Ascending aorta (tissue), 2 donors: ENCODE results near the gene FAM234A. TPM values are rescaled to one million over a fixed set of nuclear protein-coding genes. Genes with fewer than 3 reads are reported as not detected.
"Not testable (repeated sequence)": the region's sequence is repeated elsewhere in the genome, so short reads cannot be mapped to it uniquely, and the experiment has no call there.

Source experiments
- DNase-seq, 2 donors: peaks; one replicate each; pipeline ENCODE4 v3.0.0-alpha.2; 2019; ENCODE audit warnings: low spot score in 2 of 2
- H3K27ac ChIP-seq, 2 donors: fragments of 200-600 bp; sonication (generic); one replicate each; pipeline ENCODE4 v1.5.1; 2016 to 2017; ENCODE audit warnings: mild to moderate bottlenecking in 1 of 2
- H3K27me3 ChIP-seq: fragments of 200-600 bp; sonication (generic); one replicate; pipeline ENCODE4 v1.5.1; 2017
- H3K36me3 ChIP-seq, 2 donors: fragments of 200-600 bp; sonication (generic); one replicate each; pipeline ENCODE4 v1.5.1; 2016
- H3K4me1 ChIP-seq, 2 donors: fragments of 200-600 bp; sonication (generic); one replicate each; pipeline ENCODE4 v1.5.1; 2016 to 2017; ENCODE audit warnings: mild to moderate bottlenecking in 1 of 2
- H3K4me3 ChIP-seq, 2 donors: fragments of 200-600 bp; sonication (generic); one replicate each; pipeline ENCODE4 v1.5.1; 2016 to 2017; ENCODE audit warnings: mild to moderate bottlenecking in 1 of 2
- H3K9me3 ChIP-seq, 2 donors: fragments of 200-600 bp; sonication (generic); one replicate each; pipeline ENCODE4 v1.5.1; 2016
- intact Hi-C: fragments of 100-400 bp; cut with DNase I; formaldehyde crosslinking; loops from one replicate; pipeline ENCODE4 v1.15.1; 2023
- total RNA-seq: library from RNA; depleted of rRNA; stranded (reverse); fragments of >200 nt; gene quantifications from one replicate; pipeline ENCODE4 v1.1.0, GENCODE V29; 2016
- TF ChIP-seq, protein P1 (sequence below), 3 experiments: fragments of 200-600 bp in 2 of 3; fragments of 450-650 bp in 1 of 3; sonication (generic) in 2 of 3; IDR thresholded peaks; one replicate each; pipeline ENCODE4 v1.5.1; 2016 to 2019; ENCODE audit warnings: antibody characterized with exemption in 3 of 3, mild to moderate bottlenecking in 1 of 3, moderate library complexity in 1 of 3

Gene FAM234A
- total RNA-seq, 1 donor from 2014 or later: 67.7 TPM

DNA sequence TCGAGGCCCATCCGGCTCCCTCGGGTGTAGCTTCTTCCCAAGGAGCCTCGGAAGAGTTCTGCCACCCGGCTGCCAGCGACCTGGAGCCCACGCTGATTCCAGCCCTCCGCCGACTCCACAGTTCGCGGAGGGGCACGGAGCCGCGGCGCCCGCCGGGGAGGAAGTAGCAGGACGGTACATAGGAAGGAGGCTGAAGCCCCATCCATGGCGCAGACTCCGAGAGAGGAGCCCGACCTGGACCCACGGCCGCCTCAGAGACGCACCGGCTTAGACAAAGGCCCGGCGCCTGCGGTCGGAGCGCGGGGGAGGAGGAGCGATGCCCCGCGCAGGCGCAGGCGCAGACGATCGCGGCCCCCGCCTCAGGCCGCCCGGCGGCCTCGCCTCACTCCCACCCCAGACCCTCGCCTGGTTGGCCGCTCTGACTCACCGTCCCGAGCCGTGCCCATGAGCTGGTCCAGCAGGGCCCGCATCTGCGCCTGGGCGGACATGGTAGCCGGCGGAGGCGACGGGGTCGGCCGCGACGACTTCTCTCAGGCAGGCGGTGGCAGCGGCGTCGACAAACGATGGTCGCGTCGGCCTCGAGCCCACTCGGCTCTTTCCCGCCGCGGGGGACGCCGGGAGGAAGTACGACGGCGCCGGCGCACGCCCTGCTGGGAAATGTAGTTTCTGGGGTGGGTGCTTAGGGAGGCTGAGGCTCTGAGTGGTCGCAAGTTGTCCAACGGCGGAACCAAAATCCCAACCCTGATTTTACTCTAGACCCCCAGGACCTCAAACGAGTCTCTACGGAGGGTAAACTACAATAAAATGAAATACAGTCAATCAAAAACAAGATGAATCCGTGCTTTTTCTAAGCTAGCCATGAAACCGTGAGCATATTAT lies 5.5 kb upstream of the FAM234A start, which contains the start of gene LUC7L:
TSS of gene LUC7L (minus strand) at position 598 of the 879 bp plus-strand sequence. CDS start at position 488, 110 bp downstream.
- no peaks in the 10 kb centered on the region for H3K27me3 ChIP-seq
- H3K4me1 ChIP-seq: peaks cover 2 to 13% of the 10 kb centered on the region in 2 donors
- DNase-seq: peak; percentile 47 to 92
- peak within 1 kb of the TSS; percentile 87 for H3K4me3 ChIP-seq
- TF ChIP-seq, protein P1, sequence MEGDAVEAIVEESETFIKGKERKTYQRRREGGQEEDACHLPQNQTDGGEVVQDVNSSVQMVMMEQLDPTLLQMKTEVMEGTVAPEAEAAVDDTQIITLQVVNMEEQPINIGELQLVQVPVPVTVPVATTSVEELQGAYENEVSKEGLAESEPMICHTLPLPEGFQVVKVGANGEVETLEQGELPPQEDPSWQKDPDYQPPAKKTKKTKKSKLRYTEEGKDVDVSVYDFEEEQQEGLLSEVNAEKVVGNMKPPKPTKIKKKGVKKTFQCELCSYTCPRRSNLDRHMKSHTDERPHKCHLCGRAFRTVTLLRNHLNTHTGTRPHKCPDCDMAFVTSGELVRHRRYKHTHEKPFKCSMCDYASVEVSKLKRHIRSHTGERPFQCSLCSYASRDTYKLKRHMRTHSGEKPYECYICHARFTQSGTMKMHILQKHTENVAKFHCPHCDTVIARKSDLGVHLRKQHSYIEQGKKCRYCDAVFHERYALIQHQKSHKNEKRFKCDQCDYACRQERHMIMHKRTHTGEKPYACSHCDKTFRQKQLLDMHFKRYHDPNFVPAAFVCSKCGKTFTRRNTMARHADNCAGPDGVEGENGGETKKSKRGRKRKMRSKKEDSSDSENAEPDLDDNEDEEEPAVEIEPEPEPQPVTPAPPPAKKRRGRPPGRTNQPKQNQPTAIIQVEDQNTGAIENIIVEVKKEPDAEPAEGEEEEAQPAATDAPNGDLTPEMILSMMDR (IDR thresholded peaks at IDR 0.05): no peak
- peak within 1 kb of the TSS; percentile 95 to 98 for H3K27ac ChIP-seq
- H3K9me3 ChIP-seq: no peaks in the 10 kb centered on the region
- intact Hi-C loops: no loop called here
- peaks cover 21 to 30% of the 10 kb centered on the region in 2 donors for H3K36me3 ChIP-seq

DNA sequence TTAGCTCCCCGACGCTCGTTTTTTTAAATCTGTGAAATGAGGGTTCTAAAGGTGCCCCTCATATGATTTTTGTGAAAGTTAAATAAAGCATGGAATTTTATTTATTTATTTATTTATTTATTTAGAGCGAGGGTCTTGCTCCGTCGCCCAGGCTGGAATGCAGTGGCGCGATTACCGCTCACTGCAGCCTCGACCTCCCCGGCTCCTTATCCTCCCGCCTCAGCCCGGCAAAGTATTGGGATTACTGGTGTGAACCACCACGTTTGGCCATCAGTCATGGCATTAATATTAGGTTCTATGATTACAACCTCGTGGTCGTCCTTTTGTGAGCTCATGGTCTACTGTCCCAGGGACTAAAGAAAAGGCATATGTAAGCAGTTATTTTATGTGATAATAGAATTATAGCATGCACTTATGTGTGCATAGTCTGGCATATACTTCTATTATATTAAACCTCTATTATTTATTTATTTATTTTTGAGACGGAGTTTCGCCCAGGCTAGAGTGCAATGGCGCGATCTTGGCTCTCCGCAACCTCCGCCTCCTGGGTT lies 4.8 kb upstream of the FAM234A start:
- TF ChIP-seq, protein P1 (IDR thresholded peaks at IDR 0.05): no peak
- Histone ChIP-seq H3K27ac (peak overlapping the region; percentile 95 to 98), H3K36me3 (peaks cover 18 to 23% of the 10 kb centered on the region in 2 donors), H3K4me1 (peaks cover 2 to 13% of the 10 kb centered on the region in 2 donors), H3K27me3 (no peaks in the 10 kb centered on the region), H3K4me3 (peak overlapping the region; percentile 87), H3K9me3 (no peaks in the 10 kb centered on the region)
- intact Hi-C loops: loop anchor here (5.0 kb wide), 2 partner anchors 297 to 357 kb away; partner anchors contain the start of gene CAPN15
- DNase-seq: no peak

GRCh38 chr16:230351-230750 lies 4.3 kb upstream of the FAM234A start:
- not testable (repeated sequence) for DNase-seq, H3K9me3 ChIP-seq, H3K4me3 ChIP-seq, H3K27me3 ChIP-seq, H3K27ac ChIP-seq
- Histone ChIP-seq H3K36me3 (peaks cover 18 to 20% of the 10 kb centered on the region in 2 donors), H3K4me1 (peaks cover 2 to 13% of the 10 kb centered on the region in 2 donors)
- intact Hi-C loops: loop anchor here (5.0 kb wide), 2 partner anchors 297 to 357 kb away; partner anchors contain the start of gene CAPN15

- TF ChIP-seq, protein P1 (IDR thresholded peaks at IDR 0.05): no peak
- no peak for DNase-seq
- H3K4me3 ChIP-seq: no peak overlapping the region
- no peaks in the 10 kb centered on the region for H3K9me3 ChIP-seq
- peaks cover 8 to 17% of the 10 kb centered on the region in 2 donors for H3K4me1 ChIP-seq
- no peak overlapping the region for H3K27ac ChIP-seq
- H3K27me3 ChIP-seq: no peaks in the 10 kb centered on the region
- H3K36me3 ChIP-seq: peaks cover 14 to 15% of the 10 kb centered on the region in 2 donors
- intact Hi-C loops: loop anchor here (5.0 kb wide), 2 partner anchors 296 to 356 kb away; partner anchors contain the start of gene CAPN15
Measured at GRCh38 chr16:230949-231348, 3.7 kb upstream of the FAM234A start.

GRCh38 chr16:239948-240277 lies 5.3 kb downstream of the FAM234A start:
- TF ChIP-seq, protein P1 (IDR thresholded peaks at IDR 0.05): no peak
- no peak for DNase-seq
- Histone ChIP-seq H3K36me3 (no peaks in the 10 kb centered on the region), H3K27ac (no peak overlapping the region), H3K9me3 (no peaks in the 10 kb centered on the region), H3K4me1 (peaks cover 6 to 7% of the 10 kb centered on the region in 2 donors), H3K4me3 (no peak overlapping the region), H3K27me3 (no peaks in the 10 kb centered on the region)
- intact Hi-C loops: no loop called here

DNA sequence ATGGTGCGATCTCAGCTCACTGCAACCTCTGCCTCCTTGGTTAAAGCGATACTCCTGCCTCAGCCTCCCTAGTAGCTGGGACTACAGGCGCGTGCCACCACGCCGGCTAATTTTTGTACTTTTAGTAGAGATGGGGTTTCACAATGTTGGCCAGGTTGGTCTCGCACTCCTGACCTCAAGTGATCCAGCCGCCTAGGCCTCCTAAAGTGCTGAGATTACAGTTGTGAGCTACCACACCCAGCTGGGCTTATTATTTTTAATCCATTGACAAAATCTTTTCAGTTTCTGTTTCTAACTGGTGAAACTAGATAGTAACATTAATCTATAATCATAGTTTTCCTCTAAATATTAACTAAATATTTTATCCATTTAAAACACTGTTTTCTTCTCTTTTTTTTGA lies 5.9 kb downstream of the FAM234A start:
- peaks cover 5 to 7% of the 10 kb centered on the region in 2 donors for H3K4me1 ChIP-seq
- no peaks in the 10 kb centered on the region for H3K36me3 ChIP-seq
- H3K9me3 ChIP-seq: no peaks in the 10 kb centered on the region
- no peak overlapping the region for H3K4me3 ChIP-seq
- intact Hi-C loops: no loop called here
- no peaks in the 10 kb centered on the region for H3K27me3 ChIP-seq
- TF ChIP-seq, protein P1 (IDR thresholded peaks at IDR 0.05): no peak
- no peak overlapping the region for H3K27ac ChIP-seq
- no peak for DNase-seq
